SK-N-SH treated with all-trans-retinoic acid at 6 μM for 48 hours (cell line): ENCODE data around the gene ING3.

Experiments used
- CSRNP3 ChIP-seq: fragments of 250-450 bp; sonication (Bioruptor Pico); IDR thresholded peaks from 2 replicates; pipeline ENCODE4 v1.5.1; 2021; ENCODE audit warnings: mild to moderate bottlenecking, moderate library complexity
- TCF4 ChIP-seq: fragments of 250-450 bp; sonication (Bioruptor Pico); IDR thresholded peaks from 2 replicates; pipeline ENCODE4 v1.8.0; 2021; ENCODE audit warnings: mild to moderate bottlenecking, moderate library complexity, borderline replicate concordance
- TOX ChIP-seq: fragments of 250-450 bp; sonication (Bioruptor Pico); IDR thresholded peaks from 2 replicates; pipeline ENCODE4 v1.8.0; 2021; ENCODE audit warnings: mild to moderate bottlenecking, moderate library complexity, borderline replicate concordance
- ZC3H10 ChIP-seq: fragments of 250-450 bp; sonication (Bioruptor Pico); IDR thresholded peaks from 2 replicates; pipeline ENCODE4 v1.5.1; 2021; ENCODE audit warnings: mild to moderate bottlenecking, moderate library complexity

GRCh38 chr7:120950539-120951308, at the start of gene ING3:
- TF ChIP-seq CSRNP3 (CRISPR knock-in tag), result no peak
- TF ChIP-seq TCF4 (CRISPR knock-in tag), result no peak
- no peak for TF ChIP-seq TOX
- no peak for TF ChIP-seq ZC3H10 (CRISPR knock-in tag)
